Fibroblast of gingiva (primary cell): ENCODE data around the gene STX7.
"Not testable (repeated sequence)": the region's sequence is repeated elsewhere in the genome, so short reads cannot be mapped to it uniquely, and the experiment has no call there.

Experiments used
- DNase-seq: peaks from one replicate; pipeline ENCODE4 v3.0.0-alpha.2; 2011; ENCODE audit warnings: low read depth

STX7 gene

GRCh38 chr6:132512638-132513632 is at the start of gene STX7:
Gene STX7, minus strand, starts transcription at chr6:132513116. Its CDS starts 9,586 bp downstream, at chr6:132503530.
- DNase-seq: peak; percentile 83

- not testable (repeated sequence) for DNase-seq
Observed at GRCh38 chr6:132560087-132560486, 47.2 kb upstream of the STX7 start.

- DNase-seq: no peak
Observed at GRCh38 chr6:132552372-132552771, 39.5 kb upstream of the STX7 start, which contains the start of gene TAAR8. Gene TAAR8, plus strand, starts transcription at chr6:132552672. Its CDS starts 21 bp downstream, at chr6:132552693.

- no peak for DNase-seq
Observed at GRCh38 chr6:132551214-132551613, 38.3 kb upstream of the STX7 start.

GRCh38 chr6:132548746-132549463 is 36.0 kb upstream of the STX7 start:
- DNase-seq: no peak

- DNase-seq: no peak
Observed at GRCh38 chr6:132544826-132545225, 31.9 kb upstream of the STX7 start.

- no peak for DNase-seq
Observed at GRCh38 chr6:132537977-132538376, 25.1 kb upstream of the STX7 start, which contains the start of gene TAAR9. Gene TAAR9, plus strand, starts transcription at chr6:132538277. Its CDS starts 13 bp downstream, at chr6:132538290.

GRCh38 chr6:132537145-132537544 is 24.2 kb upstream of the STX7 start:
- no peak for DNase-seq

GRCh38 chr6:132534546-132534945 is 21.6 kb upstream of the STX7 start:
- DNase-seq: not testable (repeated sequence)

- DNase-seq: peak; percentile 34
Observed at GRCh38 chr6:132530293-132530974, 17.5 kb upstream of the STX7 start.

- DNase-seq: no peak
Observed at GRCh38 chr6:132527791-132528190, 14.9 kb upstream of the STX7 start.

- DNase-seq: no peak
Observed at GRCh38 chr6:132526461-132526860, 13.5 kb upstream of the STX7 start.

GRCh38 chr6:132525866-132526265 is 12.9 kb upstream of the STX7 start:
- no peak for DNase-seq

GRCh38 chr6:132524646-132525045 is 11.7 kb upstream of the STX7 start:
- DNase-seq: no peak

- no peak for DNase-seq
Observed at GRCh38 chr6:132520953-132521352, 8.0 kb upstream of the STX7 start.

- no peak for DNase-seq
Observed at GRCh38 chr6:132515386-132515785, 2.5 kb upstream of the STX7 start.

GRCh38 chr6:132513831-132514545 is 1.1 kb upstream of the STX7 start:
- DNase-seq: peak; percentile 31

- DNase-seq: no peak
Observed at GRCh38 chr6:132512342-132512637, 626 bp downstream of the STX7 start.

GRCh38 chr6:132511831-132512220 is 1.1 kb downstream of the STX7 start:
- no peak for DNase-seq

GRCh38 chr6:132511210-132511830 is 1.6 kb downstream of the STX7 start:
- DNase-seq: no peak
